ENCODE data around the gene GPC3. TPM values are rescaled to one million over a fixed set of nuclear protein-coding genes. Genes with fewer than 3 reads are reported as not detected.

Gene GPC3
- total RNA-seq, 2 experiments from 2014 or later = 0.43 to 0.49 TPM

- intact Hi-C loops (cut with micrococcal nuclease) = no loop called here
- H3K27me3 Mint-ChIP-seq (ENCODE audit: low read depth) = no peaks in the 10 kb centered on the region
- CTCF ChIA-PET = no interaction called here
Observed at GRCh38 chrX:133600536-133600935, 384.9 kb downstream of the GPC3 start.

GRCh38 chrX:133598601-133599335, 386.6 kb downstream of the GPC3 start:
- no peaks in the 10 kb centered on the region for H3K4me1 Mint-ChIP-seq (ENCODE audit: low read depth)
- CTCF ChIA-PET = no interaction called here
- no peak overlapping the region for H3K27ac Mint-ChIP-seq
- H3K4me3 Mint-ChIP-seq = no peak overlapping the region
- intact Hi-C loops (cut with micrococcal nuclease) = no loop called here
- H3K36me3 Mint-ChIP-seq (ENCODE audit: low read depth) = no peaks in the 10 kb centered on the region
- no peaks in the 10 kb centered on the region for H3K27me3 Mint-ChIP-seq (ENCODE audit: low read depth)
- no peaks in the 10 kb centered on the region for H3K9me3 Mint-ChIP-seq
- DNase-seq = no peak

More at GRCh38 chrX:133600536-133600935, 384.9 kb downstream of the GPC3 start:
- no peak overlapping the region for H3K27ac Mint-ChIP-seq
- H3K4me1 Mint-ChIP-seq (ENCODE audit: low read depth) = no peaks in the 10 kb centered on the region
- H3K9me3 Mint-ChIP-seq = no peaks in the 10 kb centered on the region
- DNase-seq = no peak
- no peak overlapping the region for H3K4me3 Mint-ChIP-seq
- no peaks in the 10 kb centered on the region for H3K36me3 Mint-ChIP-seq (ENCODE audit: low read depth)

GRCh38 chrX:133594156-133594555, 391.2 kb downstream of the GPC3 start:
- Mint-ChIP-seq H3K9me3 (no peaks in the 10 kb centered on the region), H3K4me3 (no peak overlapping the region), H3K4me1 (ENCODE audit: low read depth) (no peaks in the 10 kb centered on the region), H3K36me3 (ENCODE audit: low read depth) (no peaks in the 10 kb centered on the region), H3K27me3 (ENCODE audit: low read depth) (no peaks in the 10 kb centered on the region), H3K27ac (no peak overlapping the region)
- intact Hi-C loops (cut with micrococcal nuclease) = no loop called here
- DNase-seq = no peak
- CTCF ChIA-PET = no interaction called here

- CTCF ChIA-PET = no interaction called here
- intact Hi-C loops (cut with micrococcal nuclease) = no loop called here
- no peaks in the 10 kb centered on the region for H3K4me1 Mint-ChIP-seq (ENCODE audit: low read depth)
- no peak overlapping the region for H3K4me3 Mint-ChIP-seq
- no peaks in the 10 kb centered on the region for H3K9me3 Mint-ChIP-seq
- DNase-seq = no peak
- no peaks in the 10 kb centered on the region for H3K27me3 Mint-ChIP-seq (ENCODE audit: low read depth)
- no peak overlapping the region for H3K27ac Mint-ChIP-seq
- no peaks in the 10 kb centered on the region for H3K36me3 Mint-ChIP-seq (ENCODE audit: low read depth)
Observed at GRCh38 chrX:133593531-133593930, 391.9 kb downstream of the GPC3 start.

GRCh38 chrX:133590703-133591505, 394.5 kb downstream of the GPC3 start:
- CTCF ChIA-PET = no interaction called here
- H3K36me3 Mint-ChIP-seq (ENCODE audit: low read depth) = no peaks in the 10 kb centered on the region
- intact Hi-C loops (cut with micrococcal nuclease) = no loop called here

GRCh38 chrX:133588827-133589226, 396.6 kb downstream of the GPC3 start:
- Mint-ChIP-seq H3K9me3 (no peaks in the 10 kb centered on the region), H3K36me3 (ENCODE audit: low read depth) (no peaks in the 10 kb centered on the region), H3K27me3 (ENCODE audit: low read depth) (no peaks in the 10 kb centered on the region), H3K4me3 (no peak overlapping the region), H3K27ac (no peak overlapping the region), H3K4me1 (ENCODE audit: low read depth) (no peaks in the 10 kb centered on the region)
- CTCF ChIA-PET = no interaction called here
- no peak for DNase-seq
- intact Hi-C loops (cut with micrococcal nuclease) = no loop called here

More at GRCh38 chrX:133590703-133591505, 394.5 kb downstream of the GPC3 start:
- no peak for DNase-seq
- Mint-ChIP-seq H3K27me3 (ENCODE audit: low read depth) (no peaks in the 10 kb centered on the region), H3K9me3 (no peaks in the 10 kb centered on the region), H3K27ac (no peak overlapping the region), H3K4me3 (no peak overlapping the region), H3K4me1 (ENCODE audit: low read depth) (no peaks in the 10 kb centered on the region)

GRCh38 chrX:133587818-133588217, 397.6 kb downstream of the GPC3 start:
- intact Hi-C loops (cut with micrococcal nuclease) = no loop called here
- DNase-seq = no peak
- Mint-ChIP-seq H3K4me3 (no peak overlapping the region), H3K36me3 (ENCODE audit: low read depth) (no peaks in the 10 kb centered on the region), H3K4me1 (ENCODE audit: low read depth) (no peaks in the 10 kb centered on the region), H3K27me3 (ENCODE audit: low read depth) (no peaks in the 10 kb centered on the region), H3K27ac (no peak overlapping the region), H3K9me3 (no peaks in the 10 kb centered on the region)
- CTCF ChIA-PET = no interaction called here

GRCh38 chrX:133587071-133587470, 398.3 kb downstream of the GPC3 start:
- Mint-ChIP-seq H3K36me3 (ENCODE audit: low read depth) (no peaks in the 10 kb centered on the region), H3K27ac (no peak overlapping the region), H3K4me3 (no peak overlapping the region), H3K27me3 (ENCODE audit: low read depth) (no peaks in the 10 kb centered on the region), H3K9me3 (no peaks in the 10 kb centered on the region), H3K4me1 (ENCODE audit: low read depth) (no peaks in the 10 kb centered on the region)
- no peak for DNase-seq
- intact Hi-C loops (cut with micrococcal nuclease) = no loop called here
- CTCF ChIA-PET = no interaction called here

GRCh38 chrX:133586443-133586842, 399.0 kb downstream of the GPC3 start:
- no peaks in the 10 kb centered on the region for H3K27me3 Mint-ChIP-seq (ENCODE audit: low read depth)
- H3K4me1 Mint-ChIP-seq (ENCODE audit: low read depth) = no peaks in the 10 kb centered on the region
- DNase-seq = no peak

GRCh38 chrX:133583825-133584224, 401.6 kb downstream of the GPC3 start:
- no peak overlapping the region for H3K4me3 Mint-ChIP-seq
- intact Hi-C loops (cut with micrococcal nuclease) = no loop called here
- H3K9me3 Mint-ChIP-seq = no peaks in the 10 kb centered on the region
- CTCF ChIA-PET = interaction anchor here (0.6 kb wide), 1 partner anchor 87 kb away, joined by 3 read pairs; no protein-coding TSS in a partner anchor
- no peak for DNase-seq
- no peaks in the 10 kb centered on the region for H3K27me3 Mint-ChIP-seq (ENCODE audit: low read depth)
- no peaks in the 10 kb centered on the region for H3K36me3 Mint-ChIP-seq (ENCODE audit: low read depth)
- no peaks in the 10 kb centered on the region for H3K4me1 Mint-ChIP-seq (ENCODE audit: low read depth)
- H3K27ac Mint-ChIP-seq = no peak overlapping the region

More at GRCh38 chrX:133586443-133586842, 399.0 kb downstream of the GPC3 start:
- CTCF ChIA-PET = no interaction called here
- intact Hi-C loops (cut with micrococcal nuclease) = no loop called here
- no peak overlapping the region for H3K27ac Mint-ChIP-seq
- H3K4me3 Mint-ChIP-seq = no peak overlapping the region
- no peaks in the 10 kb centered on the region for H3K9me3 Mint-ChIP-seq
- no peaks in the 10 kb centered on the region for H3K36me3 Mint-ChIP-seq (ENCODE audit: low read depth)

GRCh38 chrX:133580625-133581024, 404.8 kb downstream of the GPC3 start:
- H3K27me3 Mint-ChIP-seq (ENCODE audit: low read depth) = no peaks in the 10 kb centered on the region

GRCh38 chrX:133579631-133580030, 405.8 kb downstream of the GPC3 start:
- Mint-ChIP-seq H3K9me3 (no peaks in the 10 kb centered on the region), H3K27ac (no peak overlapping the region), H3K4me1 (ENCODE audit: low read depth) (no peaks in the 10 kb centered on the region), H3K4me3 (no peak overlapping the region), H3K27me3 (ENCODE audit: low read depth) (no peaks in the 10 kb centered on the region), H3K36me3 (ENCODE audit: low read depth) (no peaks in the 10 kb centered on the region)
- intact Hi-C loops (cut with micrococcal nuclease) = no loop called here
- DNase-seq = no peak
- CTCF ChIA-PET = no interaction called here

More at GRCh38 chrX:133580625-133581024, 404.8 kb downstream of the GPC3 start:
- Mint-ChIP-seq H3K4me3 (no peak overlapping the region), H3K27ac (no peak overlapping the region), H3K4me1 (ENCODE audit: low read depth) (no peaks in the 10 kb centered on the region), H3K9me3 (no peaks in the 10 kb centered on the region), H3K36me3 (ENCODE audit: low read depth) (no peaks in the 10 kb centered on the region)
- DNase-seq = no peak
- intact Hi-C loops (cut with micrococcal nuclease) = no loop called here
- CTCF ChIA-PET = no interaction called here

- H3K27ac Mint-ChIP-seq = no peak overlapping the region
- CTCF ChIA-PET = no interaction called here
- intact Hi-C loops (cut with micrococcal nuclease) = no loop called here
Observed at GRCh38 chrX:133576876-133577275, 408.5 kb downstream of the GPC3 start.

More at GRCh38 chrX:133576876-133577275, 408.5 kb downstream of the GPC3 start:
- no peak for DNase-seq
- H3K36me3 Mint-ChIP-seq (ENCODE audit: low read depth) = no peaks in the 10 kb centered on the region
- no peak overlapping the region for H3K4me3 Mint-ChIP-seq
- H3K27me3 Mint-ChIP-seq (ENCODE audit: low read depth) = no peaks in the 10 kb centered on the region
- no peaks in the 10 kb centered on the region for H3K9me3 Mint-ChIP-seq
- no peaks in the 10 kb centered on the region for H3K4me1 Mint-ChIP-seq (ENCODE audit: low read depth)
